RWPE2 (cell line): ENCODE measurements around the gene AHCY.
A peak's percentile ranks its signal among the peaks of the same experiment; 100 is the strongest.

Experiments used
- ATAC-seq: fragments of 200-7000 bp; cut with Tn5 transposase; 3 replicates; pipeline ENCODE4 v1.9.1; 2021; ENCODE audit warnings: low read depth
- DNase-seq: peaks from one replicate; pipeline ENCODE4 v3.0.0-alpha.2; 2020; ENCODE audit warnings: low spot score
- H3K27ac ChIP-seq: fragments of 450-650 bp; 2 replicates; pipeline ENCODE4 v1.5.1; 2017; ENCODE audit warnings: mild to moderate bottlenecking; ENCODE audit not compliant: poor library complexity, severe bottlenecking
- H3K27me3 ChIP-seq: fragments of 250-450 bp; sonication (Bioruptor Pico); 2 replicates; pipeline ENCODE4 v1.5.1; 2021; ENCODE audit warnings: mild to moderate bottlenecking, moderate library complexity; ENCODE audit not compliant: insufficient read depth, poor library complexity, severe bottlenecking
- H3K36me3 ChIP-seq: fragments of 250-450 bp; sonication (Bioruptor Pico); 2 replicates; pipeline ENCODE4 v1.5.1; 2020; ENCODE audit warnings: low read depth, mild to moderate bottlenecking, moderate library complexity
- H3K4me1 ChIP-seq: fragments of 250-450 bp; sonication (Bioruptor Pico); 2 replicates; pipeline ENCODE4 v1.5.1; 2021; ENCODE audit warnings: mild to moderate bottlenecking, moderate library complexity; ENCODE audit not compliant: insufficient read depth, poor library complexity, severe bottlenecking
- H3K4me3 ChIP-seq: fragments of 250-450 bp; sonication (Bioruptor Pico); 2 replicates; pipeline ENCODE4 v1.5.1; 2021; ENCODE audit warnings: mild to moderate bottlenecking, moderate library complexity; ENCODE audit not compliant: severe bottlenecking
- H3K9me3 ChIP-seq: fragments of 250-450 bp; sonication (Bioruptor Pico); 2 replicates; pipeline ENCODE4 v1.5.1; 2021; ENCODE audit warnings: mild to moderate bottlenecking, moderate library complexity; ENCODE audit not compliant: severe bottlenecking
- TF ChIP-seq, protein P1 (sequence below): fragments of 450-650 bp; IDR thresholded peaks from one replicate; pipeline ENCODE4 v1.5.1; 2017; ENCODE audit warnings: mild to moderate bottlenecking, moderate library complexity; ENCODE audit not compliant: poor library complexity, severe bottlenecking

Gene AHCY

GRCh38 chr20:34235875-34236274 lies 67.3 kb downstream of the AHCY start:
- peaks cover 16% of the 10 kb centered on the region for H3K9me3 ChIP-seq
- ATAC-seq: no peak
- H3K27ac ChIP-seq: no peak overlapping the region
- no peak overlapping the region for H3K4me3 ChIP-seq
- peaks cover 14% of the 10 kb centered on the region for H3K27me3 ChIP-seq
- H3K36me3 ChIP-seq: no peaks in the 10 kb centered on the region
- TF ChIP-seq, protein P1, sequence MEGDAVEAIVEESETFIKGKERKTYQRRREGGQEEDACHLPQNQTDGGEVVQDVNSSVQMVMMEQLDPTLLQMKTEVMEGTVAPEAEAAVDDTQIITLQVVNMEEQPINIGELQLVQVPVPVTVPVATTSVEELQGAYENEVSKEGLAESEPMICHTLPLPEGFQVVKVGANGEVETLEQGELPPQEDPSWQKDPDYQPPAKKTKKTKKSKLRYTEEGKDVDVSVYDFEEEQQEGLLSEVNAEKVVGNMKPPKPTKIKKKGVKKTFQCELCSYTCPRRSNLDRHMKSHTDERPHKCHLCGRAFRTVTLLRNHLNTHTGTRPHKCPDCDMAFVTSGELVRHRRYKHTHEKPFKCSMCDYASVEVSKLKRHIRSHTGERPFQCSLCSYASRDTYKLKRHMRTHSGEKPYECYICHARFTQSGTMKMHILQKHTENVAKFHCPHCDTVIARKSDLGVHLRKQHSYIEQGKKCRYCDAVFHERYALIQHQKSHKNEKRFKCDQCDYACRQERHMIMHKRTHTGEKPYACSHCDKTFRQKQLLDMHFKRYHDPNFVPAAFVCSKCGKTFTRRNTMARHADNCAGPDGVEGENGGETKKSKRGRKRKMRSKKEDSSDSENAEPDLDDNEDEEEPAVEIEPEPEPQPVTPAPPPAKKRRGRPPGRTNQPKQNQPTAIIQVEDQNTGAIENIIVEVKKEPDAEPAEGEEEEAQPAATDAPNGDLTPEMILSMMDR: no peak
- DNase-seq: no peak
- H3K4me1 ChIP-seq: no peaks in the 10 kb centered on the region

DNA sequence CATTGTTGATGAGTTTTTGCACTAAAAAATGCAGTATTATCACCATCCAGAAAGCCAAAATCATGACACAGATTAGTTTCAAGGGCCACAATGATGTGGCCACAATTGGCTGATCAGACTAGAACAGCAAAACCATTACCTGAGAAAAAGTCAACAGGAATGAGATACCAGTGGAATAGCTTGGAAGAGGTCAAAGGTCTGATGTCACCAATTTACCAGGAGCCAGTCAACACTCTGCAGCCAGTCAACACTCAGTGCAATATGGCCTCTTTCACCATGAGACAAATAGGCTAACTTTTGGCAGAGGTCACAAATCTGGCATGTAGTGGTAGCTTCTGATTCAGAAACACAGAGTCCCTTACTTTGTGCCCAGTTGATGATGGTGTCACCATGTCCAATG lies 69.5 kb downstream of the AHCY start:
- ATAC-seq: no peak; the same call in 2 of the 3 replicates
- TF ChIP-seq, protein P1: no peak
- no peak overlapping the region for H3K4me3 ChIP-seq
- no peak for DNase-seq
- H3K9me3 ChIP-seq: peaks cover 16% of the 10 kb centered on the region
- no peak overlapping the region for H3K27ac ChIP-seq
- no peaks in the 10 kb centered on the region for H3K36me3 ChIP-seq
- H3K27me3 ChIP-seq: no peaks in the 10 kb centered on the region
- H3K4me1 ChIP-seq: no peaks in the 10 kb centered on the region

- H3K36me3 ChIP-seq: no peaks in the 10 kb centered on the region
- no peaks in the 10 kb centered on the region for H3K27me3 ChIP-seq
- no peak overlapping the region for H3K27ac ChIP-seq
- no peaks in the 10 kb centered on the region for H3K4me1 ChIP-seq
- H3K4me3 ChIP-seq: no peak overlapping the region
- ATAC-seq: peak; percentile 41; the same call in 2 of the 3 replicates
- H3K9me3 ChIP-seq: peaks cover 8% of the 10 kb centered on the region
- no peak for DNase-seq
- TF ChIP-seq, protein P1: no peak
These were observed 70.6 kb downstream of the AHCY start for GRCh38 chr20:34232494-34233087.

DNA sequence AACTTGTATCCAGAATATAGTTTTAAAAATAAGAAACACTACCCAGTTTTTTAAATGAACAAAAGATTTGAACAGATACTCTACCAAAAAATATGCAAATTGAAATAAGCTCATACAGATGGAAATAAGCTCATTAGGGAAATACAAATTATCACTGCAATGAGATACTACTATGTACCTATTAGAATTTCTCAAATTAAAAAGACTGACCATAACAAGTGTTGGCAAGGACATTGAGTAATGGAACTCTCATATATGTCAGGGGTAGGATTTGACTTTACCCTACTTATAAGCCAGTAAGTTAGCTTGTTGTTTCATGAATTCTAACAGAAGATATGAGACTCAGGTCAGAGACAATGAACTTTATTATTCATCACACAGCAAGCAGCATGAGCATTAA lies 71.5 kb downstream of the AHCY start:
- TF ChIP-seq, protein P1: no peak
- ATAC-seq: no peak
- H3K9me3 ChIP-seq: peaks cover under 1% of the 10 kb centered on the region
- H3K27me3 ChIP-seq: no peaks in the 10 kb centered on the region
- no peak overlapping the region for H3K27ac ChIP-seq
- no peaks in the 10 kb centered on the region for H3K4me1 ChIP-seq
- H3K36me3 ChIP-seq: no peaks in the 10 kb centered on the region
- no peak overlapping the region for H3K4me3 ChIP-seq
- no peak for DNase-seq
